Activated CD8-positive, alpha-beta memory T cell treated with anti-CD3 and anti-CD28 coated beads, Interleukin-2, amount 50 U/mL, for 4 hours (primary cell): ENCODE results near the gene LAMA2.
"Not testable (repeated sequence)": the region's sequence is repeated elsewhere in the genome, so short reads cannot be mapped to it uniquely, and the experiment has no call there.

Experiments used
- DNase-seq: peaks from one replicate; pipeline ENCODE4 v3.0.0-alpha.2; 2020

LAMA2 gene

DNA sequence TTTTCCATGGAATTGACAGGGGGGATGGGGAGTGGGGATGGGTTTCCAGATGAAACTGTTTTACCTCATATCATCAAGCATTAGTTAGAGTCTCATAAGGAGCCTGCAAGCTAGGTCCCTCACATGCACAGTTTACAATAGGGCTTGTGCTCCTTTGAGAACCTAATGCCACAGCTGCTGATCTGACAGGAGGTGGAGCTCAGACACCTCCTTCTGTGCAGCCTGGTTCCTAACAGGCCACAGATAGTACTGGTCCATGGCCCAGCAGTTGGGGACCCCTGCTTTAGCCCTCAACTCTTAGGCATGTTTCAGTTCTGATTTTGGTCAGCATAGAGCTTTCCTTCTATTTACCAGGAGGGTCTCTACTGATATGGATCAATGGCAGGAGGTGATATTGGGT, 251.6 kb downstream of the LAMA2 start:
- no peak for DNase-seq

DNA sequence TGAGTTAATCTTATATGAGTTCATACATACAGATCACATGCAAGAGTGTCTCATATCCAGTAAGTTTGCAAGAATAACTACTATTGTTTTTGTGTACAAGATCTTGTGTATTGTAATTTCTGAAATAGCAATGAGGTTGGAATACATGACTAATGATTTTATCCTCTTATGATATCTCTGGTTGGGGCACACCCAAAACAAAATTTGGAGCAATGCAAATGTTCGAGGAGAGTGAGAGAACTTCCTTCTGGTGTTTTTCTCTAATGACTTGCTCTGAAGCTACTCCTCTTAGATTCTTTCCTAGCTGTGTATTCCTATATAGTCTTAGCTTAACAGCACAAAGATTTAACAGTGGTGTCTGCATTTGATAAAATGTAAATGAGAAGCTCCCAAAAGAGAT, 252.5 kb downstream of the LAMA2 start:
- DNase-seq: no peak

DNA sequence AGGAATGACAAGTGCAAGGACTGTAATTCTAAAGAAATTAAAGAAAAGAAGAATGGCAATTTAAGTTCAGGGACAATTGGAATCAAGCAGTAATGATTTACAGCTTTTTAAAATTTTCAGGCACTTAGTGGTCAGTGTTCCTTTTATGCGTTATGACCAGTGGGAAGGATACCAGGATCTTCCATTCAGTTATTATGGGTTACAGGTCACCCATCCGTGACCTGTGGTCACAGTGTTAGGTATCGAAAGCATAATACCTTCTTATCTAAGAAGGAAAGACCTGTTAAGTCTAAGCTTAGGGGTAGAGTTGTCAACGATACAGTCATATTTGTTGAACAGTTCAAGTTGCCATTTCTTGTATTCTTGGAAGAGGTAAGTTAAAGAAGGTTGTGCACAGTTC, 253.8 kb downstream of the LAMA2 start:
- no peak for DNase-seq

DNA sequence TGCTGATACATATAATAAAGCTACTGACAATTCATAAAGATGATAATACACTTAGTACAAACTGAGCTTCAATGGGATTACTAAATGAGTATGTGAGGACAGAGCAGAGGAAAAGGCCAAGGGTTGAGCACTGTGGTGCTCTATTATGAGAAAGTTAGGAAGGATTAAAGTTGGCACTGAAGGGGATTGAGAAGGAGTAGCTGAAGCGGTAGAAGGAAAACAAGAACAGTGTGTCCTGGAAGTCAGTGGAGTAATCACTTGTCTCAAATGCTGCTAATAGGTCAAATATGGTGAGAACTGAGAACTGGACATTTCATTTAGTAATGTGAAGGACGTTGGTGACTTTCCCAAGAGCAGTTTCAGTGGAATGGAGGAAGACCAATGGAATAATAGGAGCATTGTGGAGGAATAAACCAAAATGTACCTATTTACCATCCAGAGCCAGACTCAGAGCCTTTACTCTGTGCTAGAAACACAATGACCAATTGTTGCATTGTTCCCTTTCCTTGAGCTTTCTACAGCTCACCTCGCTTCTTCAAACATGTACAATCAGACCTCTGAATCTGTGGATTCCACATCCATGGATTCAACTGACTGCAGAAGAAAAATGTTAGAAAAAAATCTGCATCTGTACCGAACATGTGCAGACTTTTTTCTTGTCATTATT, 255.9 kb downstream of the LAMA2 start:
- no peak for DNase-seq

DNA sequence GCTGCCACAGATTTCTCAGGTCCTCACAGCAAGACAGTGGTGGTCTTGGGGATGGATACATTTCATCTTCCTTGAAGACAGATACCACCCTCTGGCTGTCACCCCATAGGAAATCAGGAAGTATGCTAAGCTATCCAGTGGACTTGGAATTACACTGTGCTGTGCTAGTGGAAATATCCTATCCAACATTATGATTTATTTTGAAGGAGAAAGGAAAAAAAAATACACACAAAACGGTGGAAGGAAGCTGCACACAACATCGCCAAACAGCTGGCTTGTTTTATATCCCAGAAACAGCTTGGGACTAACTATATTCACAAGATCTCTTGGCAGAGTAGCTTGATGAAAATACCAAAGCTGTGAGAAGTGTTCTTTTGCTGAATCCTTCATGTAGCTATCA, 257.6 kb downstream of the LAMA2 start:
- no peak for DNase-seq

DNA sequence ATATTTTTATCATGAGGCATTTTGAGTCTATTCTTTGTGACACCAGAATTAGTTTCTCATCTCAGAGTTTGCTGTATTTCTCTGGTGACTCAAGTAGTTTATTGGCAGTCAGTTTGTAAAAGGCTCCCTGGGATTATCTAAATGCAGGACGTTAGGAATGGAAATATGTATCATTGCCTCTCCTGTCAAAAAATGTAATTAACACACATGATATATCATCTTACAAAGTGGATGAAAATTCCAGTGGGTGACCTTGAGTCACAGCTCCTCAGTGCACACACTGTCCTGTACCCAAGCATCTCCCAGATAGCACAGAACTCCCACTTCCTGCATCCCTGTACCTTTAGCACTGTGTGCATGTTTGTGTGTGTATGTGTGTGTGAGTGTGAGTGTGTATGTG, 258.6 kb downstream of the LAMA2 start:
- no peak for DNase-seq

DNA sequence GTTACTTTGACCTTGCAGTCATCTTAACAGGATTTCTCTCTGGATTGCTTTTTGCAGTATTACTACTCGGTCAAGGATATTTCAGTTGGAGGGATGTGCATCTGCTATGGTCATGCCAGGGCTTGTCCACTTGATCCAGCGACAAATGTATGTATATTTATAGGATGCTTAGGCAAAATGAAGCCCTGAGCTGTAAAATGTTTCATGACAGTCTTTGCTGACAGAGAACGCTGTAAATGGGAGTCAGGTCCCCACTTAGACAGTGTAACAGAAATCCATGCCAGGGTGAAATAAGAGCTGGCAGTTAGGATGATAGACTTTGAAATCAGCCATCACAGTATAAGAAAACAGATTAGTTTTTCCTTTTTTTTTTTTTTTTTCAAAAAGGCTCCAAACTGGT, 264.0 kb downstream of the LAMA2 start:
- DNase-seq: no peak

DNA sequence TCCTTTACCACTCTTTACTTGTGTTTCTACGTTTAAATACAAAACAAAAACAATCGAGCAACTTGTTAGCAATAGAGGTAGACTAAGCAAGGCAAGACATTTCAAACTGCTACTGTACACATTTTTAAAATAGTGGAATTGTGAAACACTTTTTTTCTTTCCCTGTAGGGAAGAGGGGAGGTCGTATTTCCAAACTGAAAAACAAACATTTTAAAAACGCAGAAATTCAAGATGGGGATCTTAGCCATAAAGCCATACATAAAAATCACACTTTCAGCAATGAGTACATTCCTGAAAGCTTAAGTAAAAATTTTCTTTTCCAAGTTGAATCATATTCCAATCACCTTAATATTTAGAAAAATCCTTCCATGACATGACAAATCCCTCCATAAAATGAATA, 267.6 kb downstream of the LAMA2 start:
- no peak for DNase-seq

DNA sequence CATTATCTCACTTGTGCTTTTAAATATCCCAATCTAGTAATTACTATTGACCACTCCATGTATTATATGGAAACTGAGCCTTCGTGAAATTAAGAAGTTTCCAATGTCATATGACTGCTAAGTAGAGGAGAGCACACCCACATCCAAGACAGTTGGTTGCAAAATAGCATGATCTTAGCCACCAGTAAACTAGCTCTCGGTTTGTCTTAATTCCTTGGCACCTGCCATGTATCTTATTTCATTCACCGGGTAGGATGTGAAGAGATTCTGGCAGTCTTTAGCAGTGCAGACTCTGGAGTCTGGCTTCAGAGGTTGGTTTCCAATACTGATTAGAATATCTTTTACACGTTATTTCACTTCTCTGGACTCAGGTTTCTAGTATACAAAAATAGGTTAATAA, 270.3 kb downstream of the LAMA2 start:
- no peak for DNase-seq

DNA sequence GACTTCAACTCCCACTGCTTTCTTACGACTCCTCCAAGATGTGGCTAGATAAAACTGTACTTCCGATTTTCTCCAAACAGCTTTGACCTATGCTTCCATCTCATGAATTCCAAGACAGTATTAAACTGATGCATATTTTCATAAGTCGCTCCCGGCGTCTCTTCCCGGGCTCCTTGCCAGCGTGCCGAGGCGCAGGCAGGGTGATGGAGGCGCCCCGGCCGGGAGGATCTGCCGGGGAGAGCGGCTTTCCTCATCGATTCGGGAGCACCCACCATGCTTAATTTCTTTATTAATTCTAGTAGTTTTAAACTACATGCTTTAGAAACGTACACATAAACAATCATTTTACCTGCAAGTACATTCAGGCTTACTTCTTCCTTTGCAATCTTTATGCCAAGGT, 276.3 kb downstream of the LAMA2 start:
- DNase-seq: not testable (repeated sequence)

DNA sequence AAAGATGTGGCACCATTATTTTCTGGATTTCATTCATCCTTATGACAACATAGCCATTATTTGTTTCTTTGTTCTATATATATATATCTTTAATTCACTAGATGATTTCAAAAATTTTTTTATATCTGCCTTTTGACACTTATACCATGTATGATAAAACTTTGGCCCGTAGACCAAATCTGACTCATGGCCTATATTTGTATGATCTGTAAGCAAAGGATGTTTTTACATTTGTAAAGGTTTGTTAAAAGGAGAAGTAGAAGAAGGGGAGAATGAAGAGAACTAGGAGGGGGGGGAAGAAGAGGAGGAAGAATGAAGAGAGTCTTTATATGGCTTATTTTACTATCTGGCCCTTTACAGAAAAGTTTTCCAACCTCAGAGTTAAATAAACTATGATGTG, 279.7 kb downstream of the LAMA2 start:
- DNase-seq: no peak

DNA sequence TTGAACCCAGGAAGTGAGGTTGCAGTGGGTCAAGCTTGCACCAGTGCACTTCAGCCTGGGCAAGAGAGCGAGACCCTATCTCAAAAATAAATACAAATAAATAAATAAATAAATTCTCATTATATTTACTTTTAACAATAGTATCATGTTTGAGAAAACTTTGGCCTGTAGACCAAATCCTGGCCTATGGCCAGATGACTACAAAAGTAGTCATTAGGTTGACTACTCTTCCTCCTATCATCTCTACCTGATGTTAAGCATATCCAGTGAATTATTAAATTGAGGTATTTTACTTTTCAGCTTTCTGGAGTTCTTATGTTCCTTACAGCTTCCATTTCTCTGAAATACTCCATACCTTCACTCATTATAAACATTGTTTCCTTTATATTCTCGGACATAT, 280.6 kb downstream of the LAMA2 start:
- no peak for DNase-seq

DNA sequence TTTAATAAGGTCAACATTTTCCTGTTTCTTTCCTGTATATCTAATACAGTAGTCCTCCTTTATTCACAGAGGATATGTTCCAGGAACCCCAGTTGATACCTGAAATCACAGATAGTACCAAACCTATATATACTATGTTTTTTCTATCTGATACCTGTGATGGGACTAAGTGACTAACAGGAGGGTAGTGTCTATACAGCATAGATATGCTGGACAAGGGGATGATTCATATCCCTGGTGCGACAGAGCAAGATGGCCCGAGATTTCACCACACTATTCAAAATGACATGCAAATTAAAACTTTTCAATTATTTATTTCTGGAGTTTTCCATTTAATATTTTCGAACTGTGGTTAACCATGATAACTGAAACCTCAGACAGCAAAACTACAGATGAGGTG, 281.1 kb downstream of the LAMA2 start:
- no peak for DNase-seq

DNA sequence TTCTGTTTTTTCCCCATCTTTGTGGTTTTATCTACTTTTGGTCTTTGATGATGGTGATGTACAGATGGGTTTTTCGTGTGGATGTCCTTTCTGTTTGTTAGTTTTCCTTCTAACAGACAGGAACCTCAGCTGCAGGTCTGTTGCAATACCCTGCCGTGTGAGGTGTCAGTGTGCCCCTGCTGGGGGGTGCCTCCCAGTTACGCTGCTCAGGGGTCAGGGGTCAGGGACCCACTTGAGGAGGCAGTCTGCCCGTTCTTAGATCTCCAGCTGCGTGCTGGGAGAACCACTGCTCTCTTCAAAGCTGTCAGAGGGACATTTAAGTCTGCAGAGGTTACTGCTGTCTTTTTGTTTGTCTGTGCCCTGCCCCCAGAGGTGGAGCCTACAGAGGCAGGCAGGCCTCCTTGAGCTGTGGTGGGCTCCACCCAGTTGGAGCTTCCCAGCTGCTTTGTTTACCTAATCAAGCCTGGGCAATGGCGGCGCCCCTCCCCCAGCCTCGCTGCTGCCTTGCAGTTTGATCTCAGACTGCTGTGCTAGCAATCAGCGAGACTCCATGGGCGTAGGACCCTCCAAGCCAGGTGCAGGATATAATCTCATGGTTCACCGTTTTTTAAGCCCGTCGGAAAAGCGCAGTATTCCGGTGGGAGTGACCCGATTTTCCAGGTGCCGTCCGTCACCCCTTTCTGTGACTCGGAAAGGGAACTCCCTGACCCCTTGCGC, 289.5 kb downstream of the LAMA2 start:
- DNase-seq: not testable (repeated sequence)

DNA sequence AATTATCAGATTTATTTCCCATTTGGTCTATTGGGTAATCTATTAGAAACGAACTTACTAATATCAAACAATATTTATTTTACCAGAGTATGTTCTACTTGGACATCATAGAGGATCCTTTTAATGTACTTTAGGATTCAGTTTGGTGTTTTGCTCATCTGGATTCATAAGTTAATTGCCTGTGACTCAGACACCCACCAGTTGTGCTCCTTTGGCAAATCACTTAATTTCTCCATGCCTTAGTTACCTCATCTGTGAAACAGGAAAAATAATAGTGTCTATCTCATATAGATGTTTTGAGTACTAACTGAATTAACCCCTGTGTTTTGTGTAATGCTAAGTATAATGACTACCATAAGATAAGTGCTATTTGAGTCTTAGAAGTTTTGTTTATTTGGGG, 292.1 kb downstream of the LAMA2 start:
- DNase-seq: no peak

DNA sequence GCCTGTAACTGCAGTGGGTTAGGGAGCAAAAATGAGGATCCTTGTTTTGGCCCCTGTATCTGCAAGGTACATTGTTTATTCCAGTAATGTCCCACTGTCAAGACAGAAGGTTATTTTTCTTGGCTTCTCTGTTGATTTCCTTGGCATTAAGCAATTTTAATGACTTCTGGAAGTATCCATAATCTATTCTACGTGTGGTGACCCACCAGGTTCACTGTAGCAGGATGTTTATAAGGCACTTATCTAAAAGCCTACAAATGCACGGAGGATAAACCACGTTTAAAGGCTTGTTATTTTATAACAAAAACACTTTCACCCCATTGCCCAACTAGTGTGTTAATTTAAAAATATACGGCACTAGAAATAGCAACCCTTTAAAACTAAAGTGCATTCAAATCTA, 294.9 kb downstream of the LAMA2 start:
- DNase-seq: no peak

DNA sequence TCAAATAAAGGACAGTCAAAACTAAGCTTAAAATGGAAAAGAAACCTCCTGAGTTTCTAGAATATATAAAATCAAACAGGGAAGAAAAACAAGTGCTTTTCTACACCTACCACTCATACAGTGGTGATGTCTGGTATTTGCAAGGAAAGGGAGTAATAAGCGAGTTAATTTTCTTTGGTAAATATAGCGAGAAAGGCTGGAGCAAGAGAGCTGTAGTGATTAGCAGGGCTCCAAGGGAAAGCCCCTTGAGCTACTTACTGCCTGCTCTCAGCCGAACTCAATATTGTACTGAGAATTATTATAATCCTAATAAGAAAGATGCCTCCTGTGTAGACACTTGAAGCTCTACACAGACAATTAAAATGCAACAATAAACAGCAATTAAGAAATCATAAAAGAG, 296.3 kb downstream of the LAMA2 start:
- DNase-seq: no peak

DNA sequence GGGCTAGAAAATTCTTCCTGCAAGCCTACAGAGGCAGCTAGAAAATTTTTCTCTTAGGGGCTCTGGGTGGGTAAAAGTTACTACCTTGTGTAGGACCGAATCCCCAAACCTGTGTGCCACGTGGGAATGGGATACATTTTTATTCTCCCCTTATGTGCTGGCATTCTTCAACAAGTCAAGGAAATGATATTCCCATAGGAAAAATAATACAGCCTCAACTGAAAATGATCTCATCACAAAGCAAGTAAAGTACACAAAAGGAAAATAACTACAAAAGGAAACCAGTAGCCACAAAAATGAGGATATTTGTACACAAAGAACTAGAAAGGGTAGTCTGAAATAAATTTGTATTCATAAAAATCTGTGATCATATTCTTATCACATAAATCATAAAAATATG, 298.1 kb downstream of the LAMA2 start:
- no peak for DNase-seq

DNA sequence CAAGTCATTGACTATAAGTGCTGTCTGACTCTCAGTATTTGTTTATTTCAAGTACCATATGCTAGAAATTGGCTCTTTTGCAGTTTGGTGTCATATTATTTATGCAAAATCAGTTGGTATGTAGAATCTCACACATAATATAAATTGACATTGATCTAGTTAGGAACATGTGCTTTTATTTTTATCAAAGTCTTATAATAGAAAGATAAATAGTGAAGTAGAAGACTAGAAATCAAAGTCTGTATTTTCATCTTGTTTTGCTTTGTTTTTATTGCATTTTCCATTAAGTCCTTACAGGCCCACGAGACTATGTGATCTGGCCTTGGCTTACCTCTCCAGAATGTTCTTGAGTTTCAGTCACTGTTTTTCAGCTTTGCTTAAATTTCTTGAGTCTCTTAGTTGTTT, 300.3 kb downstream of the LAMA2 start:
- DNase-seq: no peak

DNA sequence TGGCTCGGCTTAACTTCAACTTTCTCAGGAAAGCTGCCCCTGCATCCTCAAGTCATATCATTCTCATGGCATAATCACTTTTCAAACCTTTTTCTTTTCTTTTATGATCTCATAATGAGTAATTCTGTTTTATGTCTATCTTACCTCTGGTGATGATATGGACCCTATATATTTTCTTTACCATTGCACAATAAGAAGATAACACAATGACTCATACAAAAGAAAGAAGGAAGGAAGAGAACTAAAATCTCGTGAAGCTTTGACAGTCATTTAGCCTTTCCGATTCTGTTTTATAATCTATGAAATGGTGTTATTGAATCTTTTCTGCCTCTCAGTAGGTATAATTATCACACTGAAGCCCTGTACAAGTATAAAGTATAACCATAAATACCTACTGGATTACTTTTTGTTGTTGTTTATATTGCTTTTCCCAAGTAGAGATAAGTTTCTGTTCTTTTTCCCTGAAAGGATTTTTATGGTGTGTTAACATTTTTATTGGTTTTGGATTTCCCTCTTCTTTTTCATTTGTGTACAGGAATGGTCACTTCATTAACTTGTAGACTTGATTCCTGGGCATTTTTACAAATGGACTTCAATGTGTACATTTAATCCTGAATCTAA, 300.9 kb downstream of the LAMA2 start:
- DNase-seq: no peak

DNA sequence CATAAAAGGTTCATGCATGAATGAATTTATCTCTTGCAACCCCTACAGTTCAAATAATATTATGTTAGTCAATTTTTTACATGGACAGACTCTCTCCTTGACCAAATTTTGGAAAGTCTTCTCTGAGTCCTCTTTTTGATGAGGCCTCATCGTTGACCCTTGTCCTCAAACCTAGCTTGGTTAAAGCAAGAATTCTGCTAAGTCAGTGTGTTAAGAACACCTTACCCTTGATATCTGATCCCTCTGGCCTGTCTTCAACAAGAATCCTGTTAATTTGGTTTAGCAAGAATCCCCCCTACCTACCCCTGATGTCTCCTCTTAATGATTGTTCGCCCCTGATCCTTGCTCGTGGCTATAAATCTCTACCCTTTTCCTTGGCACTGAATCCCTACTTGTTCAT, 301.4 kb downstream of the LAMA2 start:
- DNase-seq: no peak

DNA sequence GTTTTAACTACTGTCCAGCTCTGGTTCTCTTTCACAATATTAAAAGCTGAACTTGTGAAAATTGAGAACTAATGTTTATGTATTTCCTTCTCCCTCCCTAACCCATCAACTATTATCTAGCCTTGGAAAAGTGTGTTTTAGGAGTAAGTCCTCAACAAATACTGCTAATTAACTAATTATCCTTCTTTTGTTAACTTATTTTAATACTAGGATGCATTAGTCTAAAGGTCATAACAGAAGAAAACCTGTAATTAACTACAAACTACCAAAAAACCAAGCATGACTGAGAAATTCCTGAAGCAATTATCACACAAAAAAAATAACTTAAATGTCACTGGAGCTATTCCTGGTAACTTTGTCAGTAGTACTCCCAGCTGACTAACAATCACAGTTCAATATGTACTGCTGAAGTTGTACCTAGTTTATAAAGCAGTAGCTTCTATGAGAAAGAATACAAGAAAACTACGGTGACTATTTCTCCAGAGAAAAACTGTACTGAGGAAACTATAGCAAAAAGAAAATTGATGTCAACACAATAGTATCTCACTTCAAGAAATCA, 301.9 kb downstream of the LAMA2 start:
- DNase-seq: no peak

DNA sequence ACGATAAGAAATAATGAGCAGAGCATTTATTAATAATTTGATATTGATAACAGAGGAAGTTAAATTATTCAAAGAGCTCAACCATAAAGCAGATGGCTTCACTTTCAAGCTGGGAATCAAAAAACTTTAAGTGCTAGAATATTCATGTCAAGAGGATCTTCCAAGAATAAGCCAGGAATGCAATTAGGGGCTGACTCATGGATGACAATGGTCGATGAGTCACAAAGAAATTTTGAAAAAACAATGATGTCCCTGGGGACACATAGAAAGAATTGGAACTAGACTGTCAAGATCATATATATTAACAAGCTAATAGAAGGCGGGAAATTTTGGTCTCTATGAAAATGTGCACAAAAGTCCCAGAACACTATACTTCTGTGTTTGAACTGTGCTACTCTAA, 304.1 kb downstream of the LAMA2 start:
- no peak for DNase-seq

DNA sequence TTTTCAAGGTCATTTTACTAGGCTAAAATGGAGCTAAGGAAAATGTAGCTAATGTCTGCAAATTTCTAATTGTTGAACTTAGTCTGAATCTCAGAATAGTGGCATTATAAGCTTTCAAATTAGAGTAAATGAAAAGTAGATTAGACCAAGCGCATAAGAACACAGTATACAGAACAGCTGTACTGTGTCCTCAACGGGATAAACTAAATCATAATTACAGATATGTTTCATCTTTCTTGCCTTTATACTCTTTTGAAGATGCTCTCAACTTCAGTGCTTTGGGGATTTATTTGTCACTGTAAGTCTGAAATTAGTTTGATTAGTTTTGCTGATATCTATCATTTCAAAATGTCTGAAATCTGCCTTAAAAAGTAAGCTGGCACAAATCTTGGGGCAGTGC, 305.4 kb downstream of the LAMA2 start:
- DNase-seq: no peak
